ENCODE results near the gene GREM2.
A peak's percentile ranks its signal among the peaks of the same experiment; 100 is the strongest.

Gene GREM2

DNA sequence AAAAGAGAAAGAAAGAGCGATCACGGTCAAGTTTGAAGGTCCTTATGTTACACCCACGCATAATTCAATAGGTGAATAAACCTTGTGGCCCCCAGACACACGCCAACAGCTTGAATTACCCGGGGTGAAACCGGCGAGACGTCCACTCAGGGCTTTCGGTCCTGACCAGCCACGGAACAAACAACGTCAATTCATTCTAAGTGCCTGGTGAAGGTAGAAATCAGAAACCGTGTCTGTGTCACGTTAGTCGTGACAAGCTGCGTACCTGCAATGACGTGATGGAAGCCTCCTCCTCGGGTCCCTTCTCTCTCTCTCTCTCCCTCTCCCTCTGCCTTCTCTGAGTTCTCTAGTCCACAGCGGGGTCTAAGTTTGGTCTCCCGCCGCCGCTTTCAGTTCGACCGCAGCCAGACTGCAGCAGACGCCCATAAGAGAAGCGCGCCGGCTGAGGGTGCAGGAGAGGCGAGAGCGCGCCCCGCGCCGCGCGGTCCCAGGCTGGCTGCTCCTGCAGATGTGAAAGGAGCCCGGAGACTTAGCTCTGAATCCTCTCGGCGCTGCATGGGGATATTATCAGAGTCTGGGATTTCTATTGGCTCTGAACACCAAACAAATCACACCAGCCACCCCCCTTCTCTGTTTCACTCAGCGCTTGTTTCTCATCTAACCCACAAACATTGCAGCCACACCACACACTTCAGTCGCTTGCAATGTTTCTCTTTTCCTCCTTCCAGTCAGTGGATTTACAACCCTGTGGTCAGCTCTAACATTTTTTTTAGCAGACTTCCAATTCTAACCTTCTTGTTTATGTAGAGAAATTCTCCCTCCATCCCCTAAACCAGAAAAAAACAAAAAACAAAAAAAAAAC is at the start of gene GREM2:
TSS of gene GREM2 (minus strand) at position 537 of the 862 bp plus-strand sequence. CDS start 118,680 bp downstream, outside the sequence.
- DNase-seq, result peak; percentile 78

GRCh38 chr1:240658312-240658960 is 46.5 kb upstream of the GREM2 start:
- no peak for DNase-seq

DNA sequence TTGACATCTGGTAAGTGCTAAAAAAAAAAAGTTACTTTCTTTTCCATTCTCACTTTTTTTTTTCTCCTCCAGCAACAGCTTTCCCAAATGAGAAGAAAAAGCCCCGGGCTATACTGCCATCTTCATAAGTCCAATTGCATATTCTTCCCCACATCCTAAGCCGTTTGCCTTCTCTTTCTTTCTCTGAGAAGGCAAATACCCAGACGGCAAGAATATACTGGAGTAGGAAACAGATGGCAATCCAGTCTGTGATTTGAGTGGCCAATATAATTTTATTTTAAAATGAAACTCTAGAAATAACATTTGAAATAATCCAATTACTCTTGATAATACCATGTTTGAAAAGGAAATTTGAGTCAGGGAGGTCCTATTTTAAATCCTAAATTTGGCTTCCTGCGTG is 44.6 kb upstream of the GREM2 start:
- no peak for DNase-seq

DNA sequence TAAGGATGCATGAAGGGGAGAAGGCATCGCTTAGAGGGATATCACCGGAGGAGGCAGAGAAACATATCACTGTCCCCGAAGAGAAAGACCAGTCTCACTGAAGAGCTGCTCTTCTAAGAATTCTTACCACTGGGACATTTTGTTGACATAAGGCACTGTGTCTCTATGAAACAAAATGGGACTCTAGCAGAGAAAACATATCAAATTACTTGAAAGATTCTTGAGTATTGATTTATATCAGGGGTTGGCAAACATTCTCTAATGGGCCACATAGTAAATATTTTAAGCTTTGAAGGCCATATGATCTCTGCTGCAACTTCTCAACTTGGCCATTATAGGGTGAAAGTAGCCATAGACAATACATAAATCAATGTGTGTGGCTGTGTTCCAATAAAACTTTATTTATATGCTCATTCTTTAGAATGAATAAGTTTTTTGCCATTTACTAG is 41.0 kb upstream of the GREM2 start:
- no peak for DNase-seq

GRCh38 chr1:240652549-240652948 is 40.6 kb upstream of the GREM2 start:
- DNase-seq, result no peak

GRCh38 chr1:240650877-240651276 is 38.9 kb upstream of the GREM2 start:
- DNase-seq, result no peak

DNA sequence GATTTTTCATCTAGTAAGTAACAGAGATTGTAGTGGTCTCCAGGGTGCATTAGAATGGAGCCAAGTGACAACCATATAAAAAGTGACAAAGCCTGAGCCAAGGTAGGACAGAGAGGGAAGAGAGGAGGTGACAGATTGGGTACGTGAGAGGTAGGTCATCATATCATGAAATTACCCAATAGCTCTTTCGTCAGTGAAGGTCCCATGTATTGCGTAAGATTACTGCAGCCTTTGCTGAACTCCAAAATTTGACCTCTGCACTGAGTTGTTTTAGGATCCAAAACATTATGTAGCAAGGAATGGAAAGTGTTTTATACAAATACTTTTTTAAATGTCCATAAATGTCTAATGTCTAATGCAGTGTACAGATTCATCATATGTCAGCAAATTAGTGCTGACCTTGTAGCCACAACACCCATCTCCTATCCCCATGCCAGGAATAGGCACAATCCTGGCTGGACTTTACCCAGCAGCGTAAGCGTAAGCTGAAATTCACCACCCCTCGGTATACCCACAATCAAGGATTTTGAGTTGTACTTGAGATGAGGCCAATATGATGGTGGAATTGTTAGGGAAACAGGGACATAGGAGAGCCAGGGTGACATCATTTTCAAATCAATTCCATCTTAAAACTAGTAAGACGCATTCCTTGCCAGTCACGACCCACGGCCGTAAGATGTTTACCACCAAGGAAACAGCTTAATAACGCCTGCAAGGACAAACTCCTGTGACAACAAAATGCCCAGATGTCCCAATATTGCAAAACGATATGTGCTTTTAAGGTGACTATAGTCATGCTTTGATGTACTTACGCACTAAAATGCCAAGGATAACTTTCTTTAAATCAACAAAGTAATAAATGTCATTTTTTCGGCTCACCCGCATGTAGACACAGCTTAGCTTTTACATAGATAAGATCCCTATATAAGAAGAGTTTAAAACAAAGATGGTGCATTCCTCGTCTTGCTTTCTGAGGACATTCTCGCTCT is 38.1 kb upstream of the GREM2 start:
- DNase-seq, result no peak

GRCh38 chr1:240646571-240647240 is 34.8 kb upstream of the GREM2 start:
- no peak for DNase-seq

GRCh38 chr1:240644732-240645131 is 32.8 kb upstream of the GREM2 start:
- DNase-seq, result no peak

DNA sequence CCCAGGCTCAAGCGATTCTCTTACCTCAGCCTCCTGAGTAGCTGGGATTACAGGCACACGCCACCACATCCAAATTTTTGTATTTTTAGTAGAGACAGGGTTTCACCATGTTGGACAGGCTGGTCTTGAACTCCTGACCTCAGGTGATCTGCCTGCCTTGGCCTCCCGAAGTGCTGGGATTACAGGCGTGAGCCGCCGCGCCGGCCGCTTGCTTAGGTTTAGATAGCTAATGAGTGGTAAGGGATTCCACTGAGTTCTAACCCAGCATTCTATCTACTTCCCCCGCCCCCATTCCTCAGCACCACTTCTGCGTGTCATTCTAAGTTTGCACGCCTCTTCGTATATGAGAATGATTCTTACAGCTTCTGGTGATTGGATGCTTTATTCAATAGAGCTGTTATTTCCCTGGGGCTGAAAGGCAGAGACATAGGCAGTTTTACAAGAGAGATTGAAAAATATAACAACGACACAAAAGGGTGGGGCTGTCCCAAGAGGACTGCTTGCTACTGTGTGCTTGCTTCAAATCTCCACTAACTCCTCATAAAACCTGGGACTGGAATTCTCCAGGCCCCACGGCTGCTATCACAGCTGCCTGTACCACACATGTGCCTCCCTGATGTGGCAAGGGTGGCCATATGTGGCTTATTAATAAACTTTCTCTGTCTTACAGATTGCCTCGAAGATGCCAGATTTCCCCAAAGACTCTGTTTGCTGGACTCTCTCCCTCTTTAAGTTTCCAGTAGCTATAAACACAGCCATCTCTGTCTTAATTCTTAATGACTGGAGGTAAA is 23.7 kb upstream of the GREM2 start:
- no peak for DNase-seq

- DNase-seq, result no peak
Measured at GRCh38 chr1:240630409-240630808, 18.5 kb upstream of the GREM2 start.

- no peak for DNase-seq
Measured at GRCh38 chr1:240621249-240621648, 9.3 kb upstream of the GREM2 start.

DNA sequence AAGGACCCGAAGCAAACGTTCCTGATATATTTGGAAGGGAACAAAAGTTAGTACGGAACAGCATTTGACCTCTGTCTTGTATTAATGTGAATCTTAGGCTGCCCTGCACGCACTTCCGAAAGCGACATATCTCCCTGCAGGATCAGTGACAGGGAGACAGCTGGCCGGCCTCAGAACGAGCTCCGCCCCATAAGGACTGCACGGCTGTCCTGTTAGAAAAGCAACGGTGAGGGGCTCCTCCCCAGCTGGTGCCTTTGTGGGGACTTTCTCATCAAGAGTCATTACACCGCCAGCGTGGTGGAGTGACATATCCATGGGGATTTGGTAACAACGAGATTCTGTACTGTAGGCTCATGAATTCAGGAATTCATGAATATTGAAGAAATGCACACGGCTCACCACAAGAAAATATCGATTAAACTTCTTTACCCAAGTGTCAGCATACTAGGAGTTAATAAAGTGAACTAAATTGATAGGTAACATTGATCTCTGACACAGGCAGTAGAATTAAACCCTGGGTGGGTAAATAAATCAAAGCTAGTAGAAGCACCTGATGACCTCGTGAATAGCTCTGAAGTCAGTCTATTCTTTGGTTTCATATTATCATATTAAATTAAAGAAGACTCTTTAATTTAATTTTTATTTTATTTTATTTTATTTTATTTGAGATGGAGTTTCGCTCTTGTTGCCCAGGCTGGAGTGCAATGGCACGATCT is 8.1 kb upstream of the GREM2 start:
- DNase-seq, result no peak

DNA sequence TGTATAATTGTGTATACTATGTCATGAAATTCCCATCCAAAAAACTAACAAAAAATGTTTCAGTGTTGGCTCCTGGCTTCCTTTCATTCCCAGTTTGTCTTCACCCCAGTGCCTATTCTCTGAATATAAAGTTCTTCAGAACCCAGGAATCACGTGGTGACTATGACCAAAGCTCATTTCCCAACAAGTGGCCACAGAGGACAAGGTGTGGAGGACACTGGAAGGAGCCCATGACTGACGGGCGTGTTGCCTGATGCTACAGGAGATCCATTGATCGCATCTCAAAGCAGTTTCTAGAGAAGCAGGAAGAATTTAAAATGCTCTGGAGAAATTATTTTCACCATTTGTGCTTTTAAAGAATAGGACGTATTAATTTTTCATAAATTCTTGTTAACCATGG is 7.4 kb upstream of the GREM2 start:
- no peak for DNase-seq

DNA sequence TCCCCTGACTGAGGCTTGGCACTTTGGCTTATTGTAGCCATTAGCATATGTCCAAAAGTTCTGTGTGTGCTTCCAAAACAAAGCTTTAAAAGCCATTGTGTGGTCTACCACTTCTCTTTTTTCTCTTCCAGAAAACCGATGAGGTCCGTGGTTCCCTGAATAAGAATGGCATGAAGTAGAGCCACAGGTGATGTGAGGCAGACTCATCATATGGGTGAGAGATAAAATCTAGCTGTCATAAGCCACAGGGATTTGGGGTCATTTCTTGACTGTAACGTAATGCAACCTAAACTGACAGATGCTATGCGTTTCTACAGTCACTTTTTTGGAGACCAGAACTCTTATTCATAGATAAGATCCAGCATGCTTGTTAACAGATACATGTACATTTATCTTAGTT is 7.0 kb upstream of the GREM2 start:
- no peak for DNase-seq

GRCh38 chr1:240616018-240616417 is 4.1 kb upstream of the GREM2 start:
- no peak for DNase-seq

DNA sequence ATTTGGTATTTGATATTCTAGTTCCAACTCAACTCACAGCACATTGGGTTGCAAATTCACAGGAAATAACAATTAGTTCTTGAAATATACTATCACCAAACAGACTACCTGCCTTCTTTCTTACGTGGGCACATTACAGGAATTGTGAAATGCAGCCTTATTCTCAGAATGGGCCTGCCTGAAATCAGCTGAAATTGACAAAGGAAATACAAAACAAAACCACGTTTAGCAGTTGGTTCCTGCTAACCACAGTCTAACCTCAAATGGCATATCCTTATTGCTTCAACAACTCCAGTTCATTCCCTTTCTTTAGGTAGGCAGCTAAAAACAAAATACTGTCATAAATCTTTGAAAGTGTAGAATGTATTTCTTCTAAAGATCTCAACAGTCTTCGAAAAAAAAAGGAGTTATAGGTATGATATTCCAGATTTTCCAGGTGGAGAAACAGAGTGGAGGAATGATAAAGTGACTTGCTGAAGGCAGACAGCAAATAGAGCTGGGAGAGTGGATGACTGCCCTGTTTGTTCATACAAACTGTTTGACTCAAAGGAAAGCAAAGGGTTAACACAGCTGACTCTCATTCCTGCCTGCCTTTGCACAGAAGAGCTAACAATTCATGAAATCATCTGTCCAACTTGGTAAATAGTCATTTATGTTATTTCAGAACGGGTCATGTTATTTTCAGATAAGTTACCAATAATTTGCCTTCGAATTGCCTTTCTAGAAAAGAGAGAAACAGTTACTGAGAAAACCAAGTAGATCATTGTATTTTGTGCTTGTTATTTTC is 1.6 kb upstream of the GREM2 start:
- no peak for DNase-seq

DNA sequence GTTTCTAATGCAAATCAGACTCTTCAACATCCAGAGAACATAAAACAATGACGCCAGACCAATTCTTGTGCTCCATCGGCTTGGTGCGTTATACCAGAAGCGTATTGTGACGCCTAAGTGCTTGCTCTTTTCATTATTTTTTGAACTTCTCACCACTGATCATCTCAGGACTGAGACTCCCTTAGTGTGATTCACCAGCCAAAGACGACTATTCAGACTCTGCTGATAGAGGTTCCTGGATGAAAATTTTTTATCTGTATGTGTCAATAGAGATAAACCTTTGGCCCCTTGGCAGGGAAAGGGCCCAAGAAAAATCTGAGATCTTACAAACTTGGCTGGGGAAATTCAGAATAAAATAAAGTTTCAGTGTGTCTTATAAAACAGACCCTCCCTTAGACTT is 856 bp upstream of the GREM2 start:
- no peak for DNase-seq

GRCh38 chr1:240611228-240611618 is 732 bp downstream of the GREM2 start:
- DNase-seq, result no peak

GRCh38 chr1:240610636-240611035 is 1.3 kb downstream of the GREM2 start:
- DNase-seq, result no peak

Measured in left hindlimb (tissue), 1 donor.